ENCODE results near the gene COBL.

DNA sequence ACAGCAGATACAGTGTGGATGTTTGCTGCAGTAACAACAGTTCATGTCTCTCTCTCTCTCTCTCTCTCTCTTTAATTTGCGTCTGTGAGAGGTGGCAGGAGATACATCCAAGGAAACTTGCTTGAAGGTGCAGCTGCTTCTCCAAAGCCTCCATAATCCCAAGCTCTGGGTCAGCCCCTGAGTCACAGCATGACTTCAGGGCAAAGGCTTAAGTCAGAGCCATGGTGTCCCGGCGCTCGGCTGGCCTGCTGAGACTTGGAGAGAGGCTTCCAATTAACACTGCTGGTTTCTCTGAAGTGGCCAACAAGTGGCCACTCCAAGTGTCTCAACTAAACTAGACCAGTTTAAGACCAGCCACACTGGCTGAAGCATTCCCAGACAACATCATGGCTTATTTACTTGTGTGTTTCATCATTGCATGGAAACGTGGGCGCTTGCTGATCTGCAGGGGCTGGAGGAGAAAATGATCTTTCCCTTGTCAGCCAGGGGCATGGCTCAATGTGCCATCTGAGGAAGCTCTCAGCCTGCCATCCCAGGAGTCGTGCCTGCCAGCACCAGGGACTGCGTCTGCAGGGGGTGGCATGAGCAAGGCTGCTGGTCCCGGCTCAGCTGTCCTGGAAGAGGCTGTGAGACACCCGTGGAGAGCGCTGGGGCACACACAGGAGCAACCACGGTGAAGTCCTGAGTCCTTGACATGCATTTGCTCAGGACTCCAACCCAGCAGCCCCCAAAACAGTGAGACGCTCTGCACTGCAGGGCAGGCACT lies 254.2 kb downstream of the COBL start:
- no peak for TF ChIP-seq POLR2AphosphoS5 (IDR thresholded peaks at IDR 0.05; ENCODE audit: insufficient read depth, low read depth, low read length)
- TF ChIP-seq, protein P1, sequence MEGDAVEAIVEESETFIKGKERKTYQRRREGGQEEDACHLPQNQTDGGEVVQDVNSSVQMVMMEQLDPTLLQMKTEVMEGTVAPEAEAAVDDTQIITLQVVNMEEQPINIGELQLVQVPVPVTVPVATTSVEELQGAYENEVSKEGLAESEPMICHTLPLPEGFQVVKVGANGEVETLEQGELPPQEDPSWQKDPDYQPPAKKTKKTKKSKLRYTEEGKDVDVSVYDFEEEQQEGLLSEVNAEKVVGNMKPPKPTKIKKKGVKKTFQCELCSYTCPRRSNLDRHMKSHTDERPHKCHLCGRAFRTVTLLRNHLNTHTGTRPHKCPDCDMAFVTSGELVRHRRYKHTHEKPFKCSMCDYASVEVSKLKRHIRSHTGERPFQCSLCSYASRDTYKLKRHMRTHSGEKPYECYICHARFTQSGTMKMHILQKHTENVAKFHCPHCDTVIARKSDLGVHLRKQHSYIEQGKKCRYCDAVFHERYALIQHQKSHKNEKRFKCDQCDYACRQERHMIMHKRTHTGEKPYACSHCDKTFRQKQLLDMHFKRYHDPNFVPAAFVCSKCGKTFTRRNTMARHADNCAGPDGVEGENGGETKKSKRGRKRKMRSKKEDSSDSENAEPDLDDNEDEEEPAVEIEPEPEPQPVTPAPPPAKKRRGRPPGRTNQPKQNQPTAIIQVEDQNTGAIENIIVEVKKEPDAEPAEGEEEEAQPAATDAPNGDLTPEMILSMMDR (IDR thresholded peaks at IDR 0.05; ENCODE audit: extremely low read depth in 1 of 2, insufficient read depth in 1 of 2, low read depth in 1 of 2, low read length in 2 of 2) = no peak
